ENCODE results near the gene SREBF2.

DNA sequence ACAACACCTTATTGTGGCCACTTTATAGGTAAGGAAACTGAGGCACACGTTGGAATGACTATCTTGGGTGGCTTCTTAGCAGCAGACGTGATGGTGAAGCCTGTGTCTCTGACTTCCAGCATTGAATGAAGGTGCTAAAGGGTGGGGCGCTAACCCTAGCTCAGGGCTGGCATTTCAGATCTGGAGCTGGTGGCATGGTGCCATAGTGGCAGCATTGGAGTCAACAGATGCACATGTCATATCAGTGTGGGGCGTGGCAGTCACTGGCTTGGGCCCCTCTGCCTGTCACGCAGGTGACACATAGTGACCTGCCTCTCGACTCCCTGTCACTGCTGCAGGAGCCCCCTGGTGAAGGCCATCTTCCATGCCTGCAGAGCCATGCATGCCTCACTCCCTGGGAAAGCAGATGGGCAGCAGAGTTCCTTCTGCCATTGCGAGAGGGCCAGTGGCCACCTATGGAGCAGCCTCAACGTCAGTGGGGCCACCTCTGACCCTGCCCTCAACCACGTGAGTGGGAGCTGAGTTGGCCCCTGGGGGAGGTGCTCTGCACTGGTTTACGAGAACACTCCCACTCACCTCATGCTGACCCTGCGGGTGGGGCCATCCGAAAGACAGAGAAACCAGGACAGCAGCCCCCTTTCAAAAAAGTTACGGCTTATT, 67.2 kb downstream of the SREBF2 start:
- TF ChIP-seq, protein P1, sequence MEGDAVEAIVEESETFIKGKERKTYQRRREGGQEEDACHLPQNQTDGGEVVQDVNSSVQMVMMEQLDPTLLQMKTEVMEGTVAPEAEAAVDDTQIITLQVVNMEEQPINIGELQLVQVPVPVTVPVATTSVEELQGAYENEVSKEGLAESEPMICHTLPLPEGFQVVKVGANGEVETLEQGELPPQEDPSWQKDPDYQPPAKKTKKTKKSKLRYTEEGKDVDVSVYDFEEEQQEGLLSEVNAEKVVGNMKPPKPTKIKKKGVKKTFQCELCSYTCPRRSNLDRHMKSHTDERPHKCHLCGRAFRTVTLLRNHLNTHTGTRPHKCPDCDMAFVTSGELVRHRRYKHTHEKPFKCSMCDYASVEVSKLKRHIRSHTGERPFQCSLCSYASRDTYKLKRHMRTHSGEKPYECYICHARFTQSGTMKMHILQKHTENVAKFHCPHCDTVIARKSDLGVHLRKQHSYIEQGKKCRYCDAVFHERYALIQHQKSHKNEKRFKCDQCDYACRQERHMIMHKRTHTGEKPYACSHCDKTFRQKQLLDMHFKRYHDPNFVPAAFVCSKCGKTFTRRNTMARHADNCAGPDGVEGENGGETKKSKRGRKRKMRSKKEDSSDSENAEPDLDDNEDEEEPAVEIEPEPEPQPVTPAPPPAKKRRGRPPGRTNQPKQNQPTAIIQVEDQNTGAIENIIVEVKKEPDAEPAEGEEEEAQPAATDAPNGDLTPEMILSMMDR (IDR thresholded peaks at IDR 0.05 in 2 of 3, conservative IDR thresholded peaks at IDR 0.05 in 1 of 3; ENCODE audit: borderline replicate concordance in 1 of 3, insufficient read depth in 1 of 3, low read depth in 2 of 3, low read length in 2 of 3): no peak
- TF ChIP-seq POLR2AphosphoS5 (IDR thresholded peaks at IDR 0.05; ENCODE audit: low read depth, low read length): no peak
- TF ChIP-seq RAD21 (IDR thresholded peaks at IDR 0.05; ENCODE audit: low read depth): no peak
- no peak for TF ChIP-seq POLR2A (IDR thresholded peaks at IDR 0.05; ENCODE audit: borderline replicate concordance, extremely low read depth, insufficient read depth, insufficient read length)
- no peak for TF ChIP-seq ZNF274 (IDR thresholded peaks at IDR 0.05; ENCODE audit: low read depth, low read length)
- no peak for TF ChIP-seq TCF7L2 (IDR thresholded peaks at IDR 0.05; ENCODE audit: borderline replicate concordance, extremely low read depth, insufficient read depth, insufficient read length)
- TF ChIP-seq EZH2phosphoT487 (IDR thresholded peaks at IDR 0.05; ENCODE audit: borderline replicate concordance): no peak
- no peak for TF ChIP-seq CBX3 (IDR thresholded peaks at IDR 0.05; ENCODE audit: low read depth)
- TF ChIP-seq YY1 (IDR thresholded peaks at IDR 0.05; ENCODE audit: extremely low read depth, insufficient replicate concordance, low read depth, low read length): no peak
